Caco-2 (cell line): ENCODE measurements around the gene FAM234A. TPM values are rescaled to one million over a fixed set of nuclear protein-coding genes. Genes with fewer than 3 reads are reported as not detected.

Experiments
- BruUV-seq: library from RNA; stranded (reverse); fragments of 400-500 nt; replicated peaks from 2 replicates; lab custom pipeline; 2021; lab: Mats Ljungman, UMichigan
- CTCF ChIA-PET: fragments of 300-600 bp; sonication (Branson Sonifier 250); formaldehyde crosslinking; loops from one replicate; lab custom pipeline; 2022; ENCODE audit warnings: antibody characterized with exemption; lab: Charles Lee
- POLR2A ChIA-PET: fragments of 300-600 bp; sonication (Branson Sonifier 250); formaldehyde crosslinking; loops from one replicate; lab custom pipeline; 2022; ENCODE audit warnings: antibody characterized with exemption; lab: Charles Lee
- DNase-seq, 2 experiments: peaks; one replicate each; pipeline versions ENCODE4 v3.0.0 to v3.0.0-alpha.2; 2020 to 2022
- H3K27me3 ChIP-seq: replicated peaks from 2 replicates; pipeline ENCODE4 v1.6.0; 2011; ENCODE audit warnings: low read length; ENCODE audit not compliant: control insufficient read depth, insufficient read depth
- H3K36me3 ChIP-seq: 2 replicates; pipeline ENCODE4 v1.5.1; 2011; ENCODE audit warnings: low read length; ENCODE audit not compliant: control insufficient read depth, insufficient read depth
- H3K4me1 ChIP-seq: fragments of 250-450 bp; sonication (Bioruptor Pico); 2 replicates; pipeline ENCODE4 v1.5.1; 2020; ENCODE audit warnings: mild to moderate bottlenecking
- H3K4me3 ChIP-seq: 2 replicates; pipeline ENCODE4 v1.5.1; 2011; ENCODE audit warnings: low read depth, mild to moderate bottlenecking, control low read depth, low read length
- H3K9me3 ChIP-seq: fragments of 250-450 bp; sonication (Bioruptor Pico); 2 replicates; pipeline ENCODE4 v1.5.1; 2020; ENCODE audit warnings: mild to moderate bottlenecking, moderate library complexity
- H3K27ac Mint-ChIP-seq: one replicate; pipeline ENCODE4 v1.8.0; 2022; ENCODE audit warnings: mixed read lengths; ENCODE audit not compliant: unreplicated experiment
- H3K27me3 Mint-ChIP-seq: one replicate; pipeline ENCODE4 v1.8.0; 2022; ENCODE audit warnings: mixed read lengths; ENCODE audit not compliant: insufficient read depth, unreplicated experiment
- H3K36me3 Mint-ChIP-seq: one replicate; pipeline ENCODE4 v1.8.0; 2022; ENCODE audit warnings: mild to moderate bottlenecking, mixed read lengths; ENCODE audit not compliant: insufficient read depth, unreplicated experiment
- H3K4me1 Mint-ChIP-seq: one replicate; pipeline ENCODE4 v1.8.0; 2022; ENCODE audit warnings: low read depth, mixed read lengths; ENCODE audit not compliant: unreplicated experiment
- H3K4me3 Mint-ChIP-seq: one replicate; pipeline ENCODE4 v1.8.0; 2022; ENCODE audit warnings: mild to moderate bottlenecking, moderate library complexity, mixed read lengths; ENCODE audit not compliant: unreplicated experiment
- H3K9me3 Mint-ChIP-seq: one replicate; pipeline ENCODE4 v1.8.0; 2022; ENCODE audit warnings: mixed read lengths; ENCODE audit not compliant: unreplicated experiment
- intact Hi-C: fragments of 100-400 bp; cut with micrococcal nuclease; formaldehyde crosslinking; loops from one replicate; pipeline ENCODE4 v1.10.0; 2022; ENCODE audit not compliant: unreplicated experiment
- total RNA-seq: library from RNA; stranded (reverse); gene quantifications from 2 replicates; pipeline ENCODE4 v1.2.3, GENCODE V29; 2022
- TF ChIP-seq, protein P1 (sequence below), 2 experiments: fragments of 200-600 bp in 1 of 2; IDR thresholded peaks; 1 replicate in 1 of 2; 2 replicates in 1 of 2; pipeline versions ENCODE4 v1.5.1 to v1.8.0; 2011 to 2022; ENCODE audit warnings: antibody characterized with exemption in 1 of 2, control low read depth in 1 of 2, inconsistent platforms in 1 of 2, low read depth in 1 of 2, low read length in 1 of 2, mild to moderate bottlenecking in 1 of 2, moderate library complexity in 1 of 2; ENCODE audit not compliant: insufficient read depth in 1 of 2, severe bottlenecking in 1 of 2, unreplicated experiment in 1 of 2

The FAM234A gene
- total RNA-seq, 1 experiment from 2014 or later = 77.7 TPM

GRCh38 chr16:305916-306626 lies 71.5 kb downstream of the FAM234A start:
- Mint-ChIP-seq H3K27me3 (no peaks in the 10 kb centered on the region), H3K36me3 (peaks cover 30% of the 10 kb centered on the region), H3K9me3 (no peaks in the 10 kb centered on the region), H3K4me3 (no peak overlapping the region), H3K4me1 (no peaks in the 10 kb centered on the region), H3K27ac (no peak overlapping the region)
- H3K4me1 ChIP-seq = no peaks in the 10 kb centered on the region
- no TSS peak for BruUV-seq
- ChIA-PET CTCF (no interaction called here), POLR2A (no interaction called here)
- H3K36me3 ChIP-seq = peaks cover 1% of the 10 kb centered on the region
- no peaks in the 10 kb centered on the region for H3K27me3 ChIP-seq
- no peak overlapping the region for H3K4me3 ChIP-seq
- intact Hi-C loops = no loop called here
- DNase-seq = no peak
- TF ChIP-seq, protein P1, sequence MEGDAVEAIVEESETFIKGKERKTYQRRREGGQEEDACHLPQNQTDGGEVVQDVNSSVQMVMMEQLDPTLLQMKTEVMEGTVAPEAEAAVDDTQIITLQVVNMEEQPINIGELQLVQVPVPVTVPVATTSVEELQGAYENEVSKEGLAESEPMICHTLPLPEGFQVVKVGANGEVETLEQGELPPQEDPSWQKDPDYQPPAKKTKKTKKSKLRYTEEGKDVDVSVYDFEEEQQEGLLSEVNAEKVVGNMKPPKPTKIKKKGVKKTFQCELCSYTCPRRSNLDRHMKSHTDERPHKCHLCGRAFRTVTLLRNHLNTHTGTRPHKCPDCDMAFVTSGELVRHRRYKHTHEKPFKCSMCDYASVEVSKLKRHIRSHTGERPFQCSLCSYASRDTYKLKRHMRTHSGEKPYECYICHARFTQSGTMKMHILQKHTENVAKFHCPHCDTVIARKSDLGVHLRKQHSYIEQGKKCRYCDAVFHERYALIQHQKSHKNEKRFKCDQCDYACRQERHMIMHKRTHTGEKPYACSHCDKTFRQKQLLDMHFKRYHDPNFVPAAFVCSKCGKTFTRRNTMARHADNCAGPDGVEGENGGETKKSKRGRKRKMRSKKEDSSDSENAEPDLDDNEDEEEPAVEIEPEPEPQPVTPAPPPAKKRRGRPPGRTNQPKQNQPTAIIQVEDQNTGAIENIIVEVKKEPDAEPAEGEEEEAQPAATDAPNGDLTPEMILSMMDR (IDR thresholded peaks at IDR 0.05; ENCODE audit: insufficient read depth in 1 of 2, low read depth in 1 of 2, low read length in 1 of 2, severe bottlenecking in 1 of 2, unreplicated experiment in 1 of 2) = no peak
- H3K9me3 ChIP-seq = no peaks in the 10 kb centered on the region

DNA sequence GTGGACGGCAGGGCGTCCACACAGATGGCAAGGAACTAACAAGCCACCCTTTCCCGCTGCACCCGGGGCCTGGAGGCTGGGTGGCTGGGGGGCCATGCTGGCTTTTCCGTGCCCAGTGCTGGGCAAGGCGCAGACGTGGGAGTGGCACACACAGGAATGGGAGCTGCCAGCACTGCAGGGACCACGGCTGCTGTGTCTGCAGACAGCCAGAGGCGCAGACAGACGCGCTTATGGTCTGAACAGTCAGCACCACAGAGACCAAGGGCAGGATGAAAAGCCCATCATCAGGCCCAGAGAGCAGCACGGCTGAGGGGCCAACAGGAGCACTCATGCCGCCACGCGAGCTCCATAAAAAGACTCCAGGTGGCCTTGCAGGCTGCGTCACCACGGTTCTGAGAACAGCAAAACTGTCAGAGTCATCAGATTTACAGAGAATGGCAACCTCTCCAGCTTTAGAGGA lies 72.3 kb downstream of the FAM234A start:
- Mint-ChIP-seq H3K4me3 (no peak overlapping the region), H3K9me3 (no peaks in the 10 kb centered on the region), H3K27me3 (no peaks in the 10 kb centered on the region), H3K27ac (no peak overlapping the region), H3K4me1 (no peaks in the 10 kb centered on the region), H3K36me3 (peaks cover 33% of the 10 kb centered on the region)
- Histone ChIP-seq H3K9me3 (no peaks in the 10 kb centered on the region), H3K4me3 (no peak overlapping the region), H3K4me1 (no peaks in the 10 kb centered on the region), H3K27me3 (no peaks in the 10 kb centered on the region), H3K36me3 (peaks cover 1% of the 10 kb centered on the region)
- CTCF ChIA-PET = no interaction called here
- POLR2A ChIA-PET = no interaction called here
- intact Hi-C loops = no loop called here
- TF ChIP-seq, protein P1 (IDR thresholded peaks at IDR 0.05; ENCODE audit: insufficient read depth in 1 of 2, low read depth in 1 of 2, low read length in 1 of 2, severe bottlenecking in 1 of 2, unreplicated experiment in 1 of 2) = no peak
- BruUV-seq = no TSS peak
- DNase-seq = no peak

DNA sequence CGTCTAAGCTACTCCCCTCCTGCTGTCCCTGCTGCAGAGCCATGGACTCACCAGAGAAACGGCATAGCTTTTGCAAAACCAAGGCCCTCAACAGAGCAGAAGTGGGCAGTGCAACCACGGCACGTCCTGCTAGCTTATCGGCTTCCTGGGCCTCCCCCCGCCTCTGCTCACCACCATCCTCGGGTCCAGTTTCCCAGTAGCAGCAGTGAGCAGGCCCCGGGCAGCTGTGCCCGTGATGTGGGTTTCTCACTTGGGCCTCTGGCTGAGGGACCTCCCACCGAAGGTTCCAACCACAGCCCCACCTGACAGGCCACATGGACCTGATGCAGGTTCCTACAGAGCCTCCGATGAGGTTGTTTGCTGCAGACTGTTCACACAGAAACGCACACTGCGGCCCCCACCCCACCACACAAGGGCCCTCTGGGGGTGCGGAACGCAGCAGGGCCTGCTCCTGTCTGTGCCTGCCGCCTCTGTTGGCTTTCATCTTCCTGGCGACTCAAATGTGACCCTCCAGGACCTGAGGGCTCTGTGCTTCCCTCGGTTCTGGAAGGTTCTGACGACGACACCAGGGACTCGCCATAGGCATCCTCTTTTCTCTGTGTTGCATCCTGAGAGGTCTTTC lies 73.2 kb downstream of the FAM234A start:
- BruUV-seq = no TSS peak

More for the DNA sequence above, 73.2 kb downstream of the FAM234A start:
- peaks cover 1% of the 10 kb centered on the region for H3K36me3 ChIP-seq
- no peak overlapping the region for H3K4me3 ChIP-seq
- TF ChIP-seq, protein P1 (IDR thresholded peaks at IDR 0.05; ENCODE audit: insufficient read depth in 1 of 2, low read depth in 1 of 2, low read length in 1 of 2, severe bottlenecking in 1 of 2, unreplicated experiment in 1 of 2) = no peak
- Mint-ChIP-seq H3K36me3 (peaks cover 33% of the 10 kb centered on the region), H3K27ac (no peak overlapping the region), H3K4me3 (no peak overlapping the region), H3K27me3 (no peaks in the 10 kb centered on the region), H3K9me3 (no peaks in the 10 kb centered on the region), H3K4me1 (no peaks in the 10 kb centered on the region)
- POLR2A ChIA-PET = no interaction called here
- intact Hi-C loops = no loop called here
- H3K27me3 ChIP-seq = no peaks in the 10 kb centered on the region
- CTCF ChIA-PET = no interaction called here
- H3K4me1 ChIP-seq = no peaks in the 10 kb centered on the region
- no peak for DNase-seq
- no peaks in the 10 kb centered on the region for H3K9me3 ChIP-seq
